Retinal pigment epithelial cell (primary cell): Measurements from ENCODE around the gene OPCML.

ENCODE experiments used
- DNase-seq: peaks from one replicate; pipeline ENCODE4 v3.0.0-alpha.2; 2010; ENCODE audit warnings: low read depth
- H3K4me3 ChIP-seq: 2 replicates; pipeline ENCODE4 v1.5.1; 2011; ENCODE audit warnings: mild to moderate bottlenecking, low read length, control low read depth, moderate library complexity
- TF ChIP-seq, protein P1 (sequence below): conservative IDR thresholded peaks from 2 replicates; pipeline ENCODE4 v1.5.1; 2011; ENCODE audit warnings: low read depth, low read length, control low read depth, inconsistent platforms

OPCML gene

DNA sequence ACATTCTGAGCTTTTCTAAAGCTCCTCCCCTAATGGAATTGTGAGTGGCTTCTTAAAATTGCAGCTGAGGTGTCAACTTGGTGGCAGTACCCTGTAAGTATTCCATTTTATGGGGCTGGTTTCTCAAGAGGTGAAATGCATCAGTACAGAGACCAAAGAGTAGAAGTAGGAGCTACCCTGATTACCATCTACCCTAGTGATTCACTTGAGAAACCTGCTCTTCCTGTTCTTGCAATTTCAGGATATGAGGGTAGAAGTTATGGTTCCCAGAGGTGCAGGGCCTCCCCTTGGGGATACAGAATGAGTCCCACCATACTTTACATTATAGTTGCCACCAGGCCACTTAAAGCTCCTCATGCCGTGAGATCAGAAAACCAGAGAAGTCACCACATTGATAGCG, 944.6 kb downstream of the OPCML start:
- DNase-seq, result no peak
- no peak overlapping the region for H3K4me3 ChIP-seq
- TF ChIP-seq, protein P1, sequence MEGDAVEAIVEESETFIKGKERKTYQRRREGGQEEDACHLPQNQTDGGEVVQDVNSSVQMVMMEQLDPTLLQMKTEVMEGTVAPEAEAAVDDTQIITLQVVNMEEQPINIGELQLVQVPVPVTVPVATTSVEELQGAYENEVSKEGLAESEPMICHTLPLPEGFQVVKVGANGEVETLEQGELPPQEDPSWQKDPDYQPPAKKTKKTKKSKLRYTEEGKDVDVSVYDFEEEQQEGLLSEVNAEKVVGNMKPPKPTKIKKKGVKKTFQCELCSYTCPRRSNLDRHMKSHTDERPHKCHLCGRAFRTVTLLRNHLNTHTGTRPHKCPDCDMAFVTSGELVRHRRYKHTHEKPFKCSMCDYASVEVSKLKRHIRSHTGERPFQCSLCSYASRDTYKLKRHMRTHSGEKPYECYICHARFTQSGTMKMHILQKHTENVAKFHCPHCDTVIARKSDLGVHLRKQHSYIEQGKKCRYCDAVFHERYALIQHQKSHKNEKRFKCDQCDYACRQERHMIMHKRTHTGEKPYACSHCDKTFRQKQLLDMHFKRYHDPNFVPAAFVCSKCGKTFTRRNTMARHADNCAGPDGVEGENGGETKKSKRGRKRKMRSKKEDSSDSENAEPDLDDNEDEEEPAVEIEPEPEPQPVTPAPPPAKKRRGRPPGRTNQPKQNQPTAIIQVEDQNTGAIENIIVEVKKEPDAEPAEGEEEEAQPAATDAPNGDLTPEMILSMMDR, result no peak

DNA sequence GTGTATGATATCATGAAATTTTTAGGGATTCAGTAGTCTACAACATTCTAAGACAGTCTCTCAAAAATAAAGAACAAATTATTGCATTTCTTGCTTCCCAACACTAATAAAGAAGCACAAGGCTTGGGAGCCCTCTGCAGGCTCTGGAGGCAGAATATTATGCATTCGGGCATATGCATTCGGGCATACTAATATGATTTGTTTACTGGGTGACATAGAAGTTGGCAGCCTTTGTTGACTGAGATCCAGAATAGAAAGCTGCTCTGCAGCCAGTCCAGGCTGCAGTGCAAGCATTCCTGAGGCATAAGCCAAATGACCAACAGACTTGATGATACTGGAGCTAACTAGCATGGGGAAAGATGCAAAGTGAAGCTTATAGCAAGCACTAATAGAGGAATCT, 945.5 kb downstream of the OPCML start:
- H3K4me3 ChIP-seq, result no peak overlapping the region
- TF ChIP-seq, protein P1, result no peak
- peak; percentile 84 for DNase-seq

DNA sequence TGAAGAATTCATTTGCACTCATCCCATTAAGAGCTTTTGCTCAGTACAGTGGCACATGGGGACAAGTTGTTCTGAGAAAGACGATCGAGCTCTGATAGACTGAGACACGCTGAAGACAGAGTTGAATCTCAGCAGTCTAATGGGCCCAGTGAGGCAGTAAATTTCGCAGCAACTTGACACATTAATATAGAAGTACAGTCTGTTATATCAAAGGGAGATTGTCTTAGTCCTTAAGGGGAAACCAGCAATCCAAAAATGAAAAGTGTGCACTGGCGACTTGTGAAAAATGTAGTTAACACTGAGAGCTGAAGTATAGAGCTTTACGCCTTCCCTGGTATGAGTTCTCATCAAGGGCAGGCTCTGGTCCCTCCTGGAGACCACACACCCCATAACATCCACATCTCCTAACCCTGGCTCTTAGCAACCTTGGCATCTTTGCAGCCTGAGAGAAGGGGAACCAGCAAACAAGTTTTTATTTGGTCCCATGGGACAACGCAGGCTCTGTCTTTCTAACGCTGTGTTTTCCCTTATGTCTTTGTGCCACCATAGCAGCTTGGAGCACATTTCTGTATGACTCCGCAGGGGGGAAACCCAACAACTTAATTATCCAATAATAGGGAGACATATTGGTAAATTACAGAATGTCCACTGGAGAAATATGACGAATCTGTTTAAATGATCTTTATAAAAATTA, 952.5 kb downstream of the OPCML start:
- TF ChIP-seq, protein P1, result no peak
- DNase-seq, result no peak
- H3K4me3 ChIP-seq, result no peak overlapping the region

DNA sequence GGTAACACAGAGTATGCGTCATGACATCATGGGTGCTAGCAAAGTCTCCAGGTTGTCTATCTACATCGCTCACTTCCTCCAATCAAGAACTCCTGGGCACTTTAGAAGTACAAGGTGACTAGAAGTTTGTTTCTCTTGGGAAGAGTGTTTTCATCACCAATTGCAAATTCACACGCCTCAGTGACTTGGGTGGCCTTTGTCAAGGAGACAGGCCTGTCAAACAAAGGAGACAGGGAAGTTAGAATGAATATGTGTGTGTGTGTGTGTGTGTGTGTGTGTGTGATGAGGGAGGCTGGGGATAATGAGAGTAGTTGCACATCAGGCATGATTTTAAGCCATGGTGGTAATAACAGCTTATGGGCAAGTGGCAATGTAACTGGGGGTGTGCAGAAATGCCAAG, 953.2 kb downstream of the OPCML start:
- DNase-seq, result no peak
- TF ChIP-seq, protein P1, result no peak
- no peak overlapping the region for H3K4me3 ChIP-seq

DNA sequence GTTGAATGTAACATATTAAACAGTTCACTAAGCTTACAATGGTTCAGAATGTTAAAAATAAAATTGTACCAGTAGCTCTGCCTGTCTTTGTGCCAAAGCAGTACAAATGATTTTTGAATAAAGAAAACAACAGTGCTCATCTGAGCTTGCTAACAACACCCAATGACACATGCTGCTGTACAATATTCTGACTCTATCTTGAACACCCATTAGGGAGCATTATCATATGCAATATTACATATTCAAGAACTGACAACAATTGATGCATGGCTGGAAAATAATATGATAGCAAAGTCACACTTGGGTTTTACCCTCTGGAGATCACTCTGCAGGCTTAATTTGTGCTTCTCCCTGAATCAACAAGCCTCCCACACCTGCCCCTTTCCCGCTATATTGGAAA, 953.7 kb downstream of the OPCML start:
- H3K4me3 ChIP-seq, result no peak overlapping the region
- DNase-seq, result no peak
- TF ChIP-seq, protein P1, result no peak

DNA sequence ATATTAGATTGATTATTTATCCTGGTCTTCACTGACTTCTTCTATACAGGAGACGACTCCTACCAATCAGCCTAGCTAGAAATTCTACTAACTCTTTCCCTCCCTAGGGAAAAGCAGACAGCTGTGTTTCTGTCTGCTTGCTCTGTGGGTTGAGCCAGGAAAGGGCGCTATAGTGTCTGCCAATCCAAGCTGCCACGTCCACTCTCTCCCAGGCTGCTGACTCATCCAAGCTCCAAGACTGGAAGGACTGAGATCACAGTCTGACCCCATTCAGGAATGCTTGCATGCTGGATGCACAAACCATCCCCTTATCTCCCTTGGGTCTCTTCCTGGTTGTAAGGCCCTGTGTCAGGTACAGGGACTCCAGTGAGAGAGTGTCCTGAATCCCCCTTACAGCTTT, 955.6 kb downstream of the OPCML start:
- no peak overlapping the region for H3K4me3 ChIP-seq
- TF ChIP-seq, protein P1, result peak; percentile 12
- peak; percentile 79 for DNase-seq

DNA sequence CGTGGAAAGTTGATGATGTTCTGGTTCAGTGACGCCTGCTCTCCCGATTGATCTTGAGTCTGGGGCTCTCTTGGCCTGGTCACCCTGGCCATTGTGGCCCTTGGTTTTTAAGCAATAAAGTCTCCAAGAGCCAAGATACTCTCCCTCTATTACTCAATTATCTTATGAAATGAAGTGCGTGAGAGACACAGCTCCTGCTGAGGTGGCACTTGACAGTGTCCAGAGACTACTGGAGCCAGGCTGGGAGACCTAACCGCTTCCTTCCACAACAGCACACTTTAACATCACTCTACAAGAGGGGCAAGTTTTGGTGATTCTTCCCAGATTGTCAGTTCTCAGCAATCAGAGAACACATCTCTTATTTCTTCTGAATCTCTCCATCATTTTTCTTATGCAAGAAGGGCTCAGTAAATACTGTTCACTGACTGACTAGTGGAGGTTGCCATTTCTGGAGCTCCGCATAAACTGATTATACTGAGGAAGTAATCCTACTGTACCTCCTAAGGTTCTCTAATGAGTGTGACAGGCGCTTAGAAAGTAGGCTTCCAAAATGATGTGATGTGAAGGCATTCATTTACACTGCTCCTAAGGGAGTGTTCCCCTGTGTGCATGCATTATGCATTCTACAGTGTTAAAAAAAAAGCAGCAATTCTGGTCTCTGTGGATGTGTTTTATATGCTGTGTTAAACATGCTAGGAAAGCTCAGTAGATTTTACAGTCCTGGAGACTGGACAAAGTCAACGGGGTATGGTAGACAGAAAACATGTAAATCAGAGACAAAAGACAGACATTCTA, 968.0 kb downstream of the OPCML start:
- no peak for DNase-seq
- TF ChIP-seq, protein P1, result no peak
- H3K4me3 ChIP-seq, result no peak overlapping the region
